SKM-1 (cell line): ENCODE measurements around the gene ASNSD1.
"Not testable (repeated sequence)": the region's sequence is repeated elsewhere in the genome, so short reads cannot be mapped to it uniquely, and the experiment has no call there.

ENCODE experiments used
- DNase-seq: peaks from one replicate; lab custom pipeline; 2025; ENCODE audit not compliant: unreplicated experiment; lab: John Stamatoyannopoulos, UW

ASNSD1 gene

GRCh38 chr2:189685540-189686229 is 24.4 kb downstream of the ASNSD1 start:
- no peak for DNase-seq

- not testable (repeated sequence) for DNase-seq
Observed at GRCh38 chr2:189687796-189688195, 26.5 kb downstream of the ASNSD1 start.

DNA sequence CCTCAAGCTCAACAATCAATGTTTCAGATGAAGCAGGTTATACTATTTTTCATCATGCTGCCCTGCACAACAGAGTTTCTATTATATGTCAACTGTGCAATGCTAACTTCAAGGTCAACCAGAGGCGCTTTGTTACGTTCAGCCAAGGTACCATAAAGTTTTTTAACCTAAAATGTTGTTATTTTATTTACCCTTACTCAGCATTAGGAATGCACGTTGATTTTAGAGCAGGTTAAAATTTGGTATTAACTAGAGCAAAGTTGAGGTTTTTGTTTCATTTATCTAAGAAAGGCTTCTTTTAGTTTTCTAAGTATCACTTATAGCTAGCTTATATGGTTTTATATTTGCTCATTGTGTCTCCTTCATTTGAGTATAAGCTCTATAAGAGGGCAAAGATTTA is 35.0 kb downstream of the ASNSD1 start:
- no peak for DNase-seq

DNA sequence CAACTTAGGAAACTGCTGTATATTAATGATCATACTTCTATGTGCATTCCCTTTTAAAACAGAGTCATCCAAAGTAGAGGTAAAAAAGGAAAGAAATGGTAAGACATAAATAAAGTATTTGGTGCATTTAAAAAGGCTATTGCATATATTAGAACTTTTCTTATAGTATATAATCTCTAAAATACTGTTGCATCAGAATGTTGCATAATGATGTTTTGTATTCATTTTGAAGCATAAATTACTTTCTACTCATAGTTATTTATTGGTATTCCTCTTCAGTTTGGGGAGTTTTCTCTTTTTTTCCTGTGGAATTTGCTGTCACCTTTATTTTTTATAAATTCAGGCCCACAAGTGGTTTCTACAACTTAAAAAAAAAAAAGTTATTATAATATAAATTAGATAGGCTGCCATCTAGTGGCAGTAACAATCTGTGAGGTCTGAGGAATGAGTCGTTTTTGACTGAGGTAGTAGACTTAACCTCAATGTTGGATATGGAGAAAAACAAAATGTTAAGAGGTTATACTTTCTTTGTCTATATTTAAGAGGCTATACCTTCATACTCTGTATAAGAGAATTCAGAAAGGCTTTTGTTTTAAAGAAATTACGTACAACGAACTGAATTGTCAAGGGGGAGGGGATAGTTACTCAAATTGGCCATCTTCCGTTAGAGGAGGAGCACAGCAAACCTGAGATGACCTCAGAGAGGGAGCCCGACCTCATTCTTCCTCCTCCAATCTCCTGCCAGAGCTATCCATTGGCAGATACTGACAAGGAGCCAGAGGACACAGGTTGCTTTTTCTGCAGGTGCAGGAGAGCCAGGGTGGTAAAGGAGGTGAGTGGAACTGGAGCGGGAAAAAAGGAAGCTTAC is 37.0 kb downstream of the ASNSD1 start:
- DNase-seq: no peak

DNA sequence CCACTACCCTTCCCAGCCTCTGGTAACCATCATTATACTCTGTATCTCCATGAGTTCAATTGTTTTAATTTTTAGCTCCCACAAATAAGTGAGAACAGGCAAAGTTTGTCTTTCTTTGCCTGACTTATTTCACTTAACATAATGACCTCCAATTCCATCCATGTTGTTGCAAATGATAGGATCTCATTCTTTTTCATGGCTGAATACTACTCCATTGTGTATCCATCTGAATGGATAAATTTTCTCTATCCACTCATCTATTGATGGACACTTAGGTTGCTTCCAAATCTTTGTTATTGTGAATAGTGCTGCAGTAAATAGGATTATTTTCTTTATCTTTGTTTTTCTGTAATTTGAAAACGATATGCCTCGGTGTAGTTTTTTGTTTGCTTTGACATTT is 39.4 kb downstream of the ASNSD1 start:
- DNase-seq: no peak

DNA sequence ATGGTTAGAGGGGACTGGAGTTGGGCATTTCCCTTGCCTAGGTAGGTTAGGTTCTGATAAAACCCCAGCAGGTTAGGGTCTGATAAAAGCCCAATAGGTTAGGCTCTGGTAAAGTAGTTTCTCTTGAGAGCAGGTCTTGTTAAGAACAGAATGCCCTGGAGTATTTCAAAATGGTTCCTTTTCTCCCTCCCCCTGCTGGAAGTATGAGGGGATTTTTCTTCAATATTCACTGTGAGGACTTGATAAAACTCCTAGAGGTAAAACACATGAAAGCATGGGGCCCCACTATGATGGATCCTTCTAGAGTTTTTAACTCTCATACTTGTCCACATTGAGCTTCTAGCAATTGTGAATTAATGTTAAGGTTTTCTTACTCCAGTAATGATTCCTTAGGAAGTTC is 40.8 kb downstream of the ASNSD1 start:
- no peak for DNase-seq

DNA sequence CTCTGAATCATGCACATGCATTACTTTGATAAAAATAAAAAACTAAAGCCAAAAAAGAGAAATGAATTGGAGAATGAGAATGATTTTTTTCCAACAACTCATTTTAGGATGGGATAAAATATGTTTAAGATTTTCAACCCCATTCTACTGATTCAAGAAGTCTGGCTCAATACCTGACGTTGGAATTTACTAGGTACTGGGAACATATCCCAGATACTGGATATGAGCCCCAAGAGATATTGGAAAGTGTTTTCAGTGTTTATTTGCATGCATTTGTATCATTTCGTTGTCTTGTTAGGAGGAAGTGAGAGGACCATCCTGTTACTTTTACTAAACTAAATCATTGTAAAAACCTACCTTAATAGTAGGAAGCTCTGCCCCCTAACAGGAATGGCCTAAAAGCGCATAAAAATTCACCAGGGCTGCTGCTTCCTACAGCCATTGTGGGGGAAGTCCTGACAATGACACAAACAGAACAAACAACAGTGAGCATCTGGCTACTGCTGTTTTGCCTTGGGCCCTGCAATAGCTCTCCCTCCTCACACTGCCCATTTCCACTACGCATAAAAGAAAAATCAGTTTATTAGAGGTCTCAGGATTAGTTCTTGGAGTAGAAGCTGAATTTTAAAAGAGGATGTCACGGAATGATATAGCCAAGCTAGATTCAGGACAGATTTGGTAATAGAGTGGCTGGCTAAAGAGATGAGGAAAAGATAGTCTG is 48.4 kb downstream of the ASNSD1 start:
- no peak for DNase-seq

DNA sequence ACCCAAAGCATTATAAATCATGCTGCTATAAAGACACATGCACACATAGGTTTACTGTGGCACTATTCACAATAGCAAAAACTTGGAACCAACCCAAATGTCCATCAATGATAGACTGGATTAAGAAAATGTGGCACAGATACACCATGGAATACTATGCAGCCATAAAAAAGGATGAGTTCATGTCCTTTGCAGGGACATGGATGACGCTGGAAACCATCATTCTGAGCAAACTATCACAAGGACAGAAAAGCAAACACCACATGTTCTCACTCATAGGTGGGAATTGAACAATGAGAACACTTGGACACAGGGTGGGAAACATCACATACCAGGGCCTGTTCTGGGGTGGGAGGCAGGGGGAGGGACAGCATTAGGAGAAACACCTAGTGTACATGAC is 56.3 kb downstream of the ASNSD1 start:
- not testable (repeated sequence) for DNase-seq

GRCh38 chr2:189719571-189719970 is 58.3 kb downstream of the ASNSD1 start:
- DNase-seq: no peak
